Retina (tissue), 1 donor: Measurements from ENCODE around the gene BAZ1B.
A peak's percentile ranks its signal among the peaks of the same experiment; 100 is the strongest.
"Not testable (repeated sequence)": the region's sequence is repeated elsewhere in the genome, so short reads cannot be mapped to it uniquely, and the experiment has no call there.

Experiments used
- DNase-seq: peaks from one replicate; pipeline ENCODE4 v3.0.0-alpha.2; 2016

BAZ1B gene, protein sequence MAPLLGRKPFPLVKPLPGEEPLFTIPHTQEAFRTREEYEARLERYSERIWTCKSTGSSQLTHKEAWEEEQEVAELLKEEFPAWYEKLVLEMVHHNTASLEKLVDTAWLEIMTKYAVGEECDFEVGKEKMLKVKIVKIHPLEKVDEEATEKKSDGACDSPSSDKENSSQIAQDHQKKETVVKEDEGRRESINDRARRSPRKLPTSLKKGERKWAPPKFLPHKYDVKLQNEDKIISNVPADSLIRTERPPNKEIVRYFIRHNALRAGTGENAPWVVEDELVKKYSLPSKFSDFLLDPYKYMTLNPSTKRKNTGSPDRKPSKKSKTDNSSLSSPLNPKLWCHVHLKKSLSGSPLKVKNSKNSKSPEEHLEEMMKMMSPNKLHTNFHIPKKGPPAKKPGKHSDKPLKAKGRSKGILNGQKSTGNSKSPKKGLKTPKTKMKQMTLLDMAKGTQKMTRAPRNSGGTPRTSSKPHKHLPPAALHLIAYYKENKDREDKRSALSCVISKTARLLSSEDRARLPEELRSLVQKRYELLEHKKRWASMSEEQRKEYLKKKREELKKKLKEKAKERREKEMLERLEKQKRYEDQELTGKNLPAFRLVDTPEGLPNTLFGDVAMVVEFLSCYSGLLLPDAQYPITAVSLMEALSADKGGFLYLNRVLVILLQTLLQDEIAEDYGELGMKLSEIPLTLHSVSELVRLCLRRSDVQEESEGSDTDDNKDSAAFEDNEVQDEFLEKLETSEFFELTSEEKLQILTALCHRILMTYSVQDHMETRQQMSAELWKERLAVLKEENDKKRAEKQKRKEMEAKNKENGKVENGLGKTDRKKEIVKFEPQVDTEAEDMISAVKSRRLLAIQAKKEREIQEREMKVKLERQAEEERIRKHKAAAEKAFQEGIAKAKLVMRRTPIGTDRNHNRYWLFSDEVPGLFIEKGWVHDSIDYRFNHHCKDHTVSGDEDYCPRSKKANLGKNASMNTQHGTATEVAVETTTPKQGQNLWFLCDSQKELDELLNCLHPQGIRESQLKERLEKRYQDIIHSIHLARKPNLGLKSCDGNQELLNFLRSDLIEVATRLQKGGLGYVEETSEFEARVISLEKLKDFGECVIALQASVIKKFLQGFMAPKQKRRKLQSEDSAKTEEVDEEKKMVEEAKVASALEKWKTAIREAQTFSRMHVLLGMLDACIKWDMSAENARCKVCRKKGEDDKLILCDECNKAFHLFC (N-terminal part only)

GRCh38 chr7:73522105-73522872 lies at the start of gene BAZ1B:
BAZ1B (minus strand) TSS chr7:73522293; CDS start chr7:73521933, 360 bp downstream.
- peak; percentile 99 for DNase-seq

- DNase-seq, result no peak
These were observed 48.9 kb upstream of the BAZ1B start for GRCh38 chr7:73570977-73571376.

- DNase-seq, result no peak
These were observed 48.4 kb upstream of the BAZ1B start for GRCh38 chr7:73570521-73570920.

- DNase-seq, result no peak
These were observed 47.0 kb upstream of the BAZ1B start for GRCh38 chr7:73569042-73569608.

DNA sequence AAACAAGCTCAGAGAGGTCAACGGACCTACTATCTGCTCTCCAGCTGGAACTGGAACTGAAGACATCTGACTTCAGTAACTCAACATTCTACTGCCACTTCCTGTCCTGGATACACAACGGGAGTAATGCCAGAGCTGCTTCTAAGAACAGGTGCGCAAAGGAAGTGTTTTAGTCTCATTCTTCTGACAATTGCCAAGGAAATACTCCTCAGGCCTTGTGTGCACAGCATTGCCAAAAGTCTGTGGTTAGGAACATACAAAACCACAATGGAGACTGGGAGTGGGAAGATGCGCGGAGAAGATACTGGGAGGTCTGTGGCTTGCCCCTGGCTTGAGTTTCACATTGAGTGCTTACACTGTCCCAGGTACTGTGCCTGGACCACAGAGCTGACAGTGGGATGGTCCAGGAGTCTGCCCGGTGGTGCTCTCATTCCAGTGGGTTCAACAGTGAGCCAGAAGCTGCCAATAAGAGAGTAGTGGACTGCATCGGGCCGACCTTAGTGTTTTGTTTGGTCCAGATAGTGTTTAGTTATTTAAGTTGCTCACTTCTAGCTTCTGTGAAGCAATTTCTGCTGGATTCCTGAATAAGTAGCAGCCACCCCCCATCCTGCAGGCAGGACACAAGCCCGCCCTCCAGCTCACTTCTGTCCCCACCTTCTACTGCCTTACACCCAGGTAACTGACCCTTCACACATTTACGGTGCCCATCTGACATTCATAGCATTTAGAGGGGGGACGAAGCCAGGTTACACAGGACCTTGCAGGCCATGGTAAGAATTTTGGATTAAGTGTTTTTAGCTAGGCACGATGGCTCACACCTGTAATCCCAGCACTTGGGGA lies 46.0 kb upstream of the BAZ1B start:
- no peak for DNase-seq

DNA sequence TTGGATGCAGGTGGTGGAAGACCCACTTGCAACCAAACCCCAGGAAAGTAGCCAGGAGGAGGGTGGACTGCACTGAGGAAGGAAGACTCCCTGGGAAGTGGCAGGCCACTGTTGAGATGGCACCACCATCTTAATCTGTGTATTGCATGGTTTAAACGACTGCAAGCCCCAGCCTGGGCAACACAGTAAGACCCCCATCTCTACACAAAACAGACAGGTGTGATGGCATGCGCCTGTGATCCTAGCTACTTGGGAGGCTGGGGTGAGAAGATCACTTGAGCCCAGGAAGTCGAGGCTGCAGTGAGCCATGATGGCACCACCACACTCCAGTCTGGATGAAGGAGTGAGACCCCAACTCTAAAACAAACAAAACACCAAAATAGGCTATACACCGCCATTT lies 45.0 kb upstream of the BAZ1B start:
- no peak for DNase-seq

DNA sequence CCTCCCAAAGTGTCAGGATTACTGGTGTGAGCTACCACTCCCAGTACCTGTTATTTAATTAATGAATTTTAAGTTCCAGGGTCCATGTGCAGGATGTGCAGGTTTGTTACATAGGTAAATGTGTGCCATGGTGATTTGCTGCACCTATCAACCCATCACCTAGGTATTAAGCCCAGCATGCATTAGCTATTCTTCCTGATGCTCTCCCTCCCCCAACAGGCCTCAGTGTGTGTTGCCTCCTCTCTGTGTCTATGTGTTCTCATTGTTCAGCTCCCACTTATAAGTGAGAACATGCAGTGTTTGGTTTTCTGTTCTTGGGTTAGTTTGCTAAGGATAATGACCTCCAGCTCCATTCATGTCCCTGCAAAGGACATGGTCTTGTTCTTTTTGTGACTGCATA lies 44.3 kb upstream of the BAZ1B start:
- DNase-seq, result not testable (repeated sequence)

DNA sequence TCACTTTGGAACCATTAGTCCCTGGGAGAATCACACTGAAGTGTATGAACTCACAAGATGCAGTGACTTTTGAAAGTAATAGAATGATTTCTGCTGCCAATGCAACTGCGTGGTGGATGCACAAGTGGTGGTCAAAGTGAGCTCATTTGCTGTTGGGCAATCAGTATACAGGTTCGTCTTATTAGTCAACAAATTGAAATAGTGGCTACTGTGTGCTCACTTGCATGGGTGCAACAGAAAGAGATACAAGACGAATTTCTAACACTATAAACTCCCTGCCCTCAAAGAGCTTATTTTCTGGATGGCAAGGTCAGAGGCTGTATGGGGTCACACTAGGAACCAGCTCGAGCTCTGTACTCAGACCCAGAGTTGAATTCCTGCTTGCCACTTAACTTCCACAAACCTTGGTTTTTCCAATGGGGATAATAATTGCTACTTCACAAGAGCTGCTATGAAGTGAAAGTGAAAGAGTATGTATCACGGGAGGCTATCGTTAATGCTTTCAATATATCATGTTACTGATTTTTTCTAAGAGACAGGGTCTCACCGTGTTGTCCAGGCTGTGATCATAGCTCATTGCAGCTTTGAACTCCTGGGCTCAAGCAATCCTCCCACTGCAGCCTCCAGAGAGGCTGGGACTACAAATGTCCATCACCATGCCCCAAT lies 43.7 kb upstream of the BAZ1B start:
- no peak for DNase-seq

DNA sequence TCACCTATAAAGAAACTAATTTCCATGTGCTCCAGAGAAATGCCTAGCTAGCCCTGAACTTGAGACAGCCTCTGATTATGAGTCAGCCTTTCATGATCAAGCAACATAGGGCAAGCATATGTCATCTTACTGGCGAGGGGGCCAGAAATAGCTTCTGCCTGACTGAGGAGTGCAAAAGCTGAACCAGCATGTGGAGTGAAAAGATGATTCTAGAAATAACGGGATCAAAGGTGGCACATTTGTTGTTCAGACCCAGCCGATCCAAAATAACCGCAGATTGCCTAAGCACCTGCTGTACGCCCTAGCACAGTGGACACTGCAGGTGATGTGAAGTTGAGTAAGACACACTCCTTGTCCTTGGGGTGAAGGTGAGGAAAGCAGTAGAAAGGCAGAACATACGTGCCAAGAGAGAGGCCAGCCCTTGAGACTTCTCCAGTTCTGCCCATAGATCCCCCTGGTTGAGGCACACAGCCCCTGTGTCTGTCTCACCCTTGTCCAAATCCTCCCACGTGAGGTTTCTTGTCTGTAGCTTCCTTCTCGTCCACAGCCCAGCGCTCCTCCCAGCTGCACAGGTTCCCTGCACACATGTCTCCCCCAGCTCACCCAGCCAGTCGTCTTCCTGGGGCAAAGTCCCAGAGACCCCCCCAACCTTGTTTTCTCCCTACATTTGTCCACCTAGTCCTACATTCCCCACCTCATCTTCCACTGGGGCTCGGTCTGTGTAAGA lies 38.2 kb upstream of the BAZ1B start:
- DNase-seq, result no peak

GRCh38 chr7:73557397-73558257 lies 35.5 kb upstream of the BAZ1B start, which contains the start of gene BCL7B:
BCL7B (minus strand) TSS chr7:73557690; CDS start chr7:73557578, 112 bp downstream.
- peak; percentile 77 for DNase-seq

- peak; percentile 93 for DNase-seq
These were observed 35.0 kb upstream of the BAZ1B start for GRCh38 chr7:73557108-73557396.

DNA sequence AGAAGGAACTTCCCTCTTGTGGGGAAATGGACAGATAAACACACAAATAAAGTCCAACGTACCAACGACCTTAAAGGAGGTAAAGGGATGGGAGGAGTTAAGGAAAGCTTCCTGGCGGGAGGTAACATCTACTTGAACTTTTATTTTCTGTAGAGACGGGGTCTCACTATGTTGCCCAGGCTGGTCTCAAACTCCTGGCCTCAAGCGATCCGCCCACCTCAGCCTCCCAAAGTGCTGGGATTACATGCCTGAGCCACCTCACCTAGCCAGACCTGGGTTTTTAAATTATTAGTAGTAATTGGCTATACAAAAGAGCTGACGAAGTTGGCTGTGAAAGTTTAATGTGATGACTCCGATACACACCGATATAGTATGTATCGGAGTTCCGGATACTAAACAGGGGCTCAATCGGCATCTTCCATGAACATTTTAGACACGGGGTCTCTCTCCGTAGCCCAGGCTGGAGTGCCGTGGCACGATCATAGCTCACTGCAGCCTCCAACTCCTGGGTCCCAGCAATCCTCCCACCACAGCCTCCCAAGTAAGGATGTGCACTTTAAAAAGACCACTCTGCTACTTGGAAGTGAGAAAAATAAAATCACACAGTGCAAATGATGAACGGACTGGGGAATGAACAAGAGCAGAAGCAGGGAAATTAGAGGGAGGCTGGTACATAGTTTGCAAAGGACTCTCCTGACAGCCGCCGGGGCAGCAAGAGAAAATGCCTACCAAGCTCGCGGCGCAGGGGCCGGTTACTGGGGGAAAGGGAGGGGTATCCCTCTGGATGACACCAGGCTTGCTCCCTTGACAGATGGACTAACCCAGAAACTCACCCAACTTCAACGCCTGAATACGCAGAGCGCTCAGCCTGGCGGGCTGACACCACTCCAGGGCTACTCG lies 34.4 kb upstream of the BAZ1B start:
- no peak for DNase-seq

GRCh38 chr7:73555411-73555982 lies 33.4 kb upstream of the BAZ1B start:
- no peak for DNase-seq

DNA sequence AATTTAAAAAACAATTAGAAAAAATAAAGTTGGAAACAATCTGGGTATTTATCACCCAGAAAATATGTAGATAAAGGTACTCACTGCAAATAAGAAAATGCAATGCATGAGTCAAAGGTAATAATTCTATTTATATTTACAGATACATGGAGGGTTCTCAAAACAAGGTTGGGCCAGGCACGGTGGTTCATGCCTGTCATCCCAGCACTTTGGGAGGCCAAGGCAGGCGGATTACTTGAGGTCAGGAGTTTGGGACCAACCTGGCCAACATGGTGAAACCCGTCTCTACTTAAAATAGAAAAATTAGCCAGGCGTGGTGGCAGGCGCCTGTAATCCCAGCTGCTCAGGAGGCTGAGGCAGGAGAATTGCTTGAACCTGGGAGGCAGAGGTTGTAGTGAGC lies 28.0 kb upstream of the BAZ1B start:
- not testable (repeated sequence) for DNase-seq

DNA sequence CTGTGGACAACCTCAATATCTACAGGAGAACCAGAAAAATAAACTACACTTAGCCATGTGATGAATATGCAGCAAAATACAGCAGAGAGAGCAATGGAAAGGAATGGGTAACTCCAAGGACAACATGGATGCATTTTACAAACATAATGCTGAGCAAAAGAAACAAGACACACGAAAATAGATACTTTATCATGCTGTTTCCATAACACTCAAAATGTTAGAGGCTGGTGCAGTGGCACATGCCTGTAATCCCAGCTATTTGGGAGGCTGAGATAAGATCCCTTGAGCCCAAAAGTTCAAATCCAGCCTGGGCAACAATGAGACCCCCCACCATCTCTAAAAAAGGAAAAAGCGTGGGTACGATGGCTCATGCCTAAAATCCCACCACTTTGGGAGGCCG lies 27.1 kb upstream of the BAZ1B start:
- DNase-seq, result no peak

DNA sequence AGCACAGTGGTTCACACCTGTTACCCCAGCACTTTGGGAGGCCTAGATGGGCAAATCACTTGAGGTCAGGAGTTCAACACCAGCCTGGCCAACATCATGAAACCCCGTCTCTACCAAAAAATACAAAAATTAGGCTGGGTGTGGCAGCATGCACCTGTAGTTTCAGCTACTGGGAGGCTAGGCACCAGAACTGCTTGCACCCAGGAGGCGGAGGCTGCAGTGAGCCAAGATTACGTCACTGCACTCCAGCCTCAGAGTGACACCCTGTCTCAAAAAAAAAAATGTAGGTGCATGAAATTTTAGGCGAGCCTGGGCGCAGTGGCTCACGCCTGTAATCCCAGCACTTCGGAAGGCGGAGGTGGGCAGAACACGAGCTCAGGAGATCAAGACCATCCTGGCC lies 25.7 kb upstream of the BAZ1B start:
- no peak for DNase-seq

- no peak for DNase-seq
These were observed 22.6 kb upstream of the BAZ1B start for GRCh38 chr7:73544678-73545077.
